GM21737 (cell line): ENCODE results near the gene CACNA1D.
"Not testable (repeated sequence)": the region's sequence is repeated elsewhere in the genome, so short reads cannot be mapped to it uniquely, and the experiment has no call there.

Experiments
- ATAC-seq: cut with Tn5 transposase; IDR thresholded peaks from one replicate; pipeline ENCODE4 v1.9.1; 2021; ENCODE audit warnings: mild to moderate bottlenecking, moderate library complexity; ENCODE audit not compliant: unreplicated experiment

CACNA1D gene

DNA sequence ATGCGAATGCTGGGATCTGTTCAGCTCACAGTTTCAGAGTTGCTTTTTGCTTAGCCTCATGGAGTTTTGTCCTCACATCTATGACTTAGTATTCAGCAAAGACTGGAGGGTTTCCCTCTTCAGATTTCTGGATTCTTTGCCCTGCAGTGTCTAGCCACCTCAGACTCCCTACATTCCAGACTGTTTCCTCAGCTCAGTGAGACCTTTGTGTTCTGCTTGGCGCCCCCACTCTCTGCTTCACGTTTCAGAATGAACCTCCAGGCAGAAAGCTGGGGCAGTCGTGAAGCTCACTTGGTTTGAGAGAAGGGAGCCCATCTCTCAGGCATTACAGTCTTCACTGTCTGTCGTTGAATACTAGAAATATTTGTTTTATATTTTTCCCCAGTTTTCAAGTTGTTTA lies 118.1 kb downstream of the CACNA1D start:
- no peak for ATAC-seq

DNA sequence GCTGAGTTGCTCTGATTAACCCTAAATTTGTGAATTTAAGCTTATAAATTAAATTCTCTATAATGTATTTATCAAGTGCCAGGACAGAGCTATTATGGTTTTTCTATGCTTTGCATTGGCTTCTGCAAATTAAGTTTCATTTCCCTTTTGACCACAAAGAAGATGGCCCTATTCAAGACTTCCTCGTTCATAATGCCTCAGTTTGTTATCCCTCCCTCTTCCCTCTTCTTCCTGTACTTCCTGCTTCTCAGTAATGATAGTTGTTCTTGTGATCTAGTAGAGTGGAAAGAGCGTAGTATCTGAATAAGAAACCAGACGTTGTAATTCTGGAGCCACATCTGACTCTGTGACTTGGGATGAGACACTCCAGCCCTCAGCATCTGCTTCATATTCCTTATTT lies 118.7 kb downstream of the CACNA1D start:
- no peak for ATAC-seq

DNA sequence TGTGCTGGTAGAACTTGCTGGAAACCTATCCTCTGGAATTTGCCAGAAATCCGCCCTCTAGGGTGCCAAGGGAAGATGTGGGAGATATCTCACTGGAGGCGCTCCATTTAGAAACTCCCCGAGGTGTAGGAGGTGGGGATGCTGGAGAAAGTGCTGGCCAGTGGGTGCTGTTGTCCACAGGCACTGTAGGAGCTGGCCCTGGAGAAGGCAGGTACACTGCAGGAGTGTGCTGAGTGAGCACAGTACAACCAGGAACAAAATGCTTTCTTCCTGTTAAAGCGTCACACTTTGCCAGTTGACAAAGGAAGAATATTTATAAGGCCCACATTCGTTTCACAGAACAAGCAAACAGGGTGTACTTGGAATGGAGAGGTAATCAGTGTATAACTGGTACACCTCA lies 119.9 kb downstream of the CACNA1D start:
- ATAC-seq = no peak

DNA sequence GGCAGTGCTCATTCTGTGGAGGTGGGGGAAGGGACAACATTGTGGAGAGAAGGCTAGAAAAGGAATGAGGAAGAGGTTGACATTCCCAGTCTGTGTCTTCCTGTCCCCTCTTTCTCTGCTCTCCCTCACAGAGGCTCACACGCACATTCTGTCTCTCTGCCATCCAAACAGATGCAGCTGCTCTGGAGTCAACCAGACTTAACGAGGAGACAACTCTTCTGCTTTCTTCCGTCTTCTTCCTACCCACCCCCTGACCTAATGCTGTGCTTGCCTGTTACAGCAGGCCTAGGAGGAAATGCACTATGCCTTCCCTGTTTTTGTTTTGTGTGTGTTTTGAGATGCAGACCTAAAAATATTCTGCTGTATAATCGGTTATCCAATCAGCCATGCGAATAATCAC lies 121.9 kb downstream of the CACNA1D start:
- no peak for ATAC-seq

DNA sequence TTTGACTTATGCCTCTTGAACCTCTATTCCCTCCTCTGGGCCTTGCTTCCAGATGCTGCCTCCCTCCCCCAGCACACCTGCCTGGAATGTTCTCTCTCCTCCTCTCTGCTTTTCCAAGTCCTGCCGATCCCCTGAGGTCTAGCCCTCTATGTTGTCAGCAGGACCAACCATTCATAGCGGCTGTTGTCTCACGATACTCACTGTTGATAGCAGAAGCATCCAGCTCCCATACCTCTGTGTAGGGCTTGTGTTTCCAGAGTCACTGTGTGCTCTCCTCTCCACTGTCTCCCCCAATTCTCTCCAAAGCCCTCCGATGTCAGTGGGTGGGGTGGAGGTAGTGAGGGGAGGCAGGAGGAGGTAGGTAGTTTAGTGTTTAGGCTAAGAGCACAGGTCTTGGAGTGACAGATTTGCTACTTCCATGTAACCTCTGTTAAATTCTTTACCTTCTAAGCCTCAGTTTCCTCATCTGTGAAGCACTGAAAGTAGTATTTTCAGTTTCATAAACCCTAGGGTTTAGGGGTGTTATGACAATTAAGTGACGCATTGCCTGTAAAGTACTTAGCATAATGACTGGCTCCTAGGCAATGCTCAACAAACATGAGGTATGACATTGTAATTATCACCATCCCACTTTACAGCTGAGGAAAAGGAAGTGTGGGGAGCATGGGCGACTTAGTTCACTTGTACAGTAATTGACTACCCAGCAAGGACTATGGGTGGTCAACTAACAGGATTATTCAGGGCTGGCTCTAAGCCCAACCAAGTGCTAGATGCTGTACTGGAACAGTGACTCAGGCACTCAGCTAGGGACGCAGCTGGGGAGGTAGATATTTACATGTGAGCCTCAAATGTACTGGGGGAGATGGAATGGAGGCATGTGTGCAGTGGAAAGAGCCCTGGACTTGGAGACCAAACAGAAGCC lies 122.8 kb downstream of the CACNA1D start:
- no peak for ATAC-seq

DNA sequence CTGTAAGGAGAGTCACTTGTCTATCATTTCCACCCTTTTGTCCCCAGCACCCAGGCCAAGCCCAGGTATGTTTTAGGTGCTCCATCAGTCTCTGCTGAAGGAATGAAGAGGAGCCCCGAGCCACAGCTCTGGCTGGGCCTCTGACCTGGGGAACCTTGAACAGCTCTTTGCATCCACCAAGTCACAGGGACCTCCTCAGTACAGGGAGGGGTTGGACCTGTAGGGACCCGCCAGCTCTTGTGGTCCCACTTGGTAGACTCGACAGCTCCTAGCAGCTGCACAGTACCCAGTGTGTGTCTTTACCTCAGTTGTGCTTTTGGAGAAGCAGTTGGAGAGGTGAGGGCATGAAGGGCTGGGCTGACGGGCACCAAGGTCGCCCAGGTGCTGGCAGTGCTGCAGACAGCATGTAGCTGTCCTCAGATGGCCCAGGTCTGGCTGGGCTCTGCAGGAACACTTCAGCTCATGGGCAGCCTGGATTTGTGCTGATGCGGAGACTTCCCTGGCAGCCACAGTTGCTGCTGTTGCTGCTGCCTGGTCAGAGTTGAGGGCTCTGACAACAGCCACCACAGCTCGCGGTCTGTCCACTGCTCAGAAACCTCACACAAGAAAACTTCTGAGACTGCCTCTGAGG lies 123.6 kb downstream of the CACNA1D start:
- no peak for ATAC-seq

DNA sequence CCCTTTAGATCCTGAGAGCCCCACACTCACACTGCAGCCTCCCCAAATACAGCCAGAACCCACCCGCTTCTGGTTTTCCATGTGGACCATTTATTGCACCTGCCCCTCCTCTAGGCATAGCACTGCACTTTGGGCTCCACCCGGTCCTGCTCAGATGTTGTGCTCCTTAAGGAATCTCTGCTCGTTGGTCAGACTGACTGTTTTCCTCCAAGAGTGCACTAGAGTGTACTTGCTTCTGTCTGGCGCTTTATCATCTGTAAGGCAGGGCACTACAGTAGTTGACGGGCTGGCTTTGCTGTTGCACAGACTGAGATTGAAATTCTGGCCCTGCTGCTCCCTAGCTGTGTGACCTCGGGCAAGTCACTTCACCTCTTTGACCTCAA lies 124.1 kb downstream of the CACNA1D start:
- no peak for ATAC-seq

DNA sequence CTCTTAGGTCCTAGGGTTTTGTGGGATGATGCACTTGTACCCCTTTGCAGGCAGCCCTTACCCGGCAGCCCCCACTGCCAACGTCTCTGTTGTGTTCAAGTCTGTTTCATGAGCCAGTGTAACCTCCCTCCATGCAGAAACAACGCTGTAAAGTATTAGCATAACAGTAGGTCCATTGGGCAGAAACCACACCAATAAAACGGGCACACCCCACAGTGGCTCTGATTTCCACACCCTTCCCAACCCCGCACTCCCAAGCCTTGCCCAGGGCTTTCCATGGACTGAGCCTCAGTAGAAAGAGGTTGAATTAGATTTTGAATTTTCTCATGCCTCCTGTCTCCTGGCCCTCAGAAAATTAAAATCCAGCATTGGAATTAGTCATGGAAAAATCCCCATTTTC lies 124.5 kb downstream of the CACNA1D start:
- no peak for ATAC-seq

DNA sequence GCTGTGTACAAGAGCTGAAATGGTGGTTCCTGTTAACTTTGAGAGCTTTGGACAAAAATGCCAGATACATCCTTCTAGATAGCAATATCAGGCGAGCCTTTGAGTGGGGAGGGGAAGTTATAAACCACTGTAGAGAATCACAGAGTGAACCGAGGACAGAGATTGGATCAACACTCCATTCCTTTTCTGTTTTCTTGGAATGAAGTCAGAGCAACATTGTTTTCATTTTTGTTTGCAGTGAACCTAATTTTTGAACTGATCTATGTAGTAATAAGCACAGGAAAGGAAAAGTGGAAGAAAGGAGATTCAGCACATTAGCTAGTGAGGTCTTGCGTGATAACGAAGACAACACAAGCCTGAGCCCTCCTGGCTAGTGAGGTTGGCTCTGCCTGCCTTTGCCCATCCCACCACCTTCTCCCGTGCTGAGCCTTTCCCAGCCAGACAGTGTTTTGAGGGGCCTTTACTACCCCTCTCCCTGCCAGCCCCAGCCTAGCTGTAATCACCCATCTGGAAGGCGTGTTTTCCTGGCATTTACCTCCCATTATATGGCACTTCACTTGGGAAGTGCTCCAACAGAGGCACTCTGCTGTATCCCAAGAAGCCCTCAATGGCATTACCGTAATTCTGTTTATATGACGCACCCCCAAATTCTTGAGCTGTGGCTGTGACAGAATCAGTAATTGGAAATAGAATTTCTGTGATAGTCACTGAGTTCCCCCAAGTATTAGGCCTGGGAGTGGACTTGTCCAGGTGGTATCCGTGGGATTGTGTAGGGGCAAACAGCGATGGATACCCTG lies 129.8 kb downstream of the CACNA1D start:
- ATAC-seq = no peak

DNA sequence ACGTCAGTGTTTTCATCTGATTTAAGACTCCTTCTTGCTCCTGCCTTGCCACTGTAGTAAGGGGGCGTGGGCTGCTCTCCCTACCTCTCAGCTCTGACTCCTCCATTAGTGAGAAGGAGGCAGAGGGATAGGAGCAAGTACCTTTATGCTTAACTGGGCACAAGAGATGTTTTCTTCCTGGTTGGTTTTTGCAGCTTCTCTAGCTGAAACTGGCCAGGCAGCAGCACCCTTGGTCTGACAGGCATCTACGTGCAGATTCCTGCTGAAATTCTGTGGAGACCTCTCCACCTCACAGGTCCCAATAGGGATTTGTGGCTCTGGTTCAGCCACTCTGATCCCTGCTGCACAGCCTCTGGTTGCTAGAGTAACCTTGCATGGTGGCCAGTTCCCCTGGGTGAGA lies 132.5 kb downstream of the CACNA1D start:
- ATAC-seq = no peak

DNA sequence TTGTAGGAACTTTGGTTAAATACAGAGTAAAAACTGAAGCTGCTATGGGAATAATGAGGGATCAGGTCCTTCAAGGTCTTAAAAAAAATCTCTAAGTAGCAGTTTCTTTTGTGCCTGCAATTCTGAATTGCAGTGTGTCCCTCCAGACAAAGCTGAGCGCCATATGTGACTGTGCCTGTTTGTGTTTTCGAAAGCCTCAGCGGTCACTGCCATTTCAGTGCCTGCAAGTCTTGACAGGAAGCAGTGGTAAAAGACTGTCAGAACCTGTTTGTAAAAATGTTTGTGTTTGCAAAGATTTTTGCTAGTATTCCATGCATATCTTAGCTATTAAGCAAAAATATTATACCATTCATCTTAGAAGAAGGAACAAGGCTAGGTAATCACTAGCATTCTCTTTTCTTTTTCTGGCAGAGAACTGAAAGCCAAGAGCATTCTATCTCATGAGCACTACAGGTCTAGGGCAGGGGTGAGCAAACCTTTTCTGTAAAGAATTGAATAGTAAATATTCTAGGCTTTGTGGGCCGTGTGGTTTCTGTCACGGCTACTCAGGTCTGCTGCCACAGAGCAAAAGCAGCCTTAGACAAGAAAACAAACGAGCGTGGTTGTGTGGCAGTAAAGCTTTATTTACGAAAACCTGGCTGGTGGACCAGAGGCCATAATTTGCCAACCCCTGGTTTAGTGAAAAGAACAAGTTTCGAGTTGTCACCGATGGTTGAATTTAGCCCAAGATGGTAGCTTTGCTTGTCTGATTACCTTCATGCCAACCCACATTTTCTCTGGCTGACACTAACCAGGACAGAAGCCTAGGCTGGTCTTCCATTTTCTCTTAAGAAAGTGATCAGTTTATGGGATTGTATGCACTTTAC lies 134.4 kb downstream of the CACNA1D start:
- no peak for ATAC-seq

DNA sequence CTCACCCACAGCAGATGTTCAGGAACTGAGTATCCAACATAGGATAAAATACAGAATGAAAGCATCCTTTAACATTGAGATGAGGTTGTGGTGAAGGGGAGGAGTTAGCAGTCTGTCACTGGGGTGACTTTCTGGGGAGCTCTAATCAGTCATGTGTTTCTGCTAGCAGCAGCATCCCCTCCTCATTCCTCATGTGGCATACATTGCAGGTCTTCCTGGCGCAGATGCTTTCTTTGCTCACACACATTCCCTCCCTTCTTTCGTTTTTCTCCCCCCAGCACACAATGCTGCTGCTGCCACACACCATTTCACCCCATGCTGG lies 135.0 kb downstream of the CACNA1D start:
- ATAC-seq = no peak

DNA sequence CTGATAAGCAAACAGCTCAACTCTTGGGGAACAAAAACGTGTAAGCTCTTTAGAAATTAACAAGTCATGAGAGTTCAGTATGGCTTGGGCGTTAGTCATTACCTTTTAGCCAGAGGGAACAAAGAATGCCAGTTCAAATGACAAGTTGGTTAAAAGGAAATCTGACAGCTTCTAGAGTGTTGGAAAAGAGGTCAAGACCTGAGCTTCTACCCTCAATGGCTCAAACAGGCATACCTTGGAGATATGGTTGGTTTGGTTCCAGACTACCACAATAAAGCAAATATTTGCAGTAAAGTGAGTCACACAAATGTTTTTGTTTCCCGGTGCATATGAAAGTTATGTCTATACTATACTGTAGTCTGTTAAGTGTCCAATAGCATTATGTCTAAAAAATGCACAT lies 136.1 kb downstream of the CACNA1D start:
- ATAC-seq = no peak

DNA sequence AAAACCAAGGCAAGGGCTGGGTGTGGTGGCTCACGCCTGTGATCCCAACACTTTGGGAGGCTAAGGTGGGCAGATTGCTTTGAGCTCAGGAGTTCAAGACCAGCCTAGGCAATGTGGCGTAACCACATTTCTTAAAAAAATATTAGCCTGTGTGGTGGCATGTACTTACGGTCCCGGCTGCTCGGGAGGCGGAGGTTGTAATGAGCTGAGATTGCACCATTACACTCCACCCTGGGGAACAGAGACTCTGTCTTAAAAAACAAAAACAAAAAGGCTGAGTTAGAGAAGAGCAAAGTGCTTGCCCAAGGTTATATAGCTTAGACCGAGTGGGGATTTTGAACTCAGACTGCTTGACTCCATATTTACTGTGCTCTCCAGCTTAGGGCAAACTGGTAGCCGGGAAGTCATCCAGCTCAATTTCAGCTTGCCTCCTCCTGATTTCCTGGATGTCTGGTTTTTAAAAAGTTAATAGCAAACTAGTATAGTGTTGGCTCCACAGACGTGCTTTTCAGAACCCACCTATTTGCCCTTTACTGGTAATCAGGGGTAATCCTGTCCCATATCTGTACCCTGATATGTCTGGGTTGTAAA lies 138.9 kb downstream of the CACNA1D start:
- ATAC-seq = no peak

DNA sequence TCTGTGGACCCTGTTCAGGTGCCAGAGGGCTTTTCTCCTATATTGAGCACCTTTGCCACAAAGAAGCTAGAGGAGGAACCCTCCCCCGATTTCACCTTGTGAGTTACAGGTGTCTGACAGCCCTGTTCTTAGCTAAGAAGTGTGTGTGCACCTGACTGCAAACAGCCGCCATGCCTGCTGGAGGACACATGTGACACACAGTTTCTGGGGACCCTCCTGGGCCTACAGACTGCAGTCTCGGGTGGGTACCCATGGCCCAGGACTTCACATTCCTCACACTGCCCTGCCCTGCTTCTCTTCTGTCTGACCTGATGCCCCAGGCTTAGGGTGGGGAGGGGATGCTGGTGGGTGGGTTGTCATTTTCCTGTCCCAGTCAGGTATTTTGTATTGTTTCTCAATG lies 140.6 kb downstream of the CACNA1D start:
- no peak for ATAC-seq

DNA sequence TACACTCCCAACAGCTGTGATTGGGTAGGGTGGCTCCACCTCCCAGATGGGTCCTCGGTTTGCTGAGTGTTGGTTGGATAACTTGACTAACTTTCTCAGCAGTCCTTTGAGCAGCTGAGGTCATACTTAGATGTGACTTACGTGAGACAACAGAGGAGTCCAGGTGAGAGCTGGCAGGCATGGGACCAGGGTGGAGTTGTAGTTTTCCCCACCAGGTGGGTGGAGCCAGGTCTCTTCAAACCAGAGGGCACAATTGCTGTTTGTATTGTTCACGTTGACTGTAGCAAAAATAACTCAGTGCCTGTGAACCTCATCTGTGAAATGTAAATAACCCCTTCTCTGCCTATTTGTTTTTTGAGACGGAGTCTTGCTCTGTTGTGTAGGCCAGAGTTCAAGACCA lies 144.4 kb downstream of the CACNA1D start:
- not testable (repeated sequence) for ATAC-seq

DNA sequence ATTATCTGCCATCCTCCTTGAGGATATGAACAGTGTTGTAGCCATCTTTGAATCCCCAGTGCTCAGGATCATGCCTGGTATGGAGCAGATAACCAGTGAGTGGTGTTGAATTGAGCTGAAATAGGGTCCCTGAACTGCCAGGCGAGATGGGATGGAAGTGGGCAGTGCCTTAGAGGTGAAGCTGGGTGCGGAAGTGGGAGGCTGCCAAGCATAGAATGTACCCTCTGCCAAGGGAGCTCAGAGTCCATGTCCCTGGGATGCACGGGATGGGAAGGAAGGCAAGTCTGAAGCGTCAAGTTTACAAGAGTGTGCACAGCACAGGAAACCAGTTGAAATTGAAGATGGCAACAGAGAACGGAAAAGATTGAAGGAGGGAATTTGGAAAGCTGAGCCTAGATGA lies 147.0 kb downstream of the CACNA1D start:
- ATAC-seq = no peak

DNA sequence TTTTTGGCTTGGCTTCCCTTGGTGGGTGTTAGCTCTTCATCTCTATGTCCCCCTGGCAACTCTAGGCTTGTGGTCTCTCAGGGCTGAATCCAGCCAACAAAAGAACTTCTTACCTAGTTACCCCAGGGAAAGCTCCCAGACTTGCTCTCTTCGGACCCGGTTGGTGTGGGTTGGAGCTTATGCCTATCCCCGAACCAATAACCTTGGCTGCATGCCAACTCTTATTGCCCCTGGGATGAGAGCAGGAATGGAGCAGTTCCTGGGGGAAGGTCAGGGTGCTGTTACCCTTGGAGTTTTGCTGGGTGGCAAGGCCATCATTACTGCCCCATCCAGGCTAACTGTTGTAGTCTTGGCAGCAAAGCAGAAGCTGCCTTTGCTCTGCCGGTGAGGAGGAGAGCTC lies 147.8 kb downstream of the CACNA1D start:
- ATAC-seq = no peak

DNA sequence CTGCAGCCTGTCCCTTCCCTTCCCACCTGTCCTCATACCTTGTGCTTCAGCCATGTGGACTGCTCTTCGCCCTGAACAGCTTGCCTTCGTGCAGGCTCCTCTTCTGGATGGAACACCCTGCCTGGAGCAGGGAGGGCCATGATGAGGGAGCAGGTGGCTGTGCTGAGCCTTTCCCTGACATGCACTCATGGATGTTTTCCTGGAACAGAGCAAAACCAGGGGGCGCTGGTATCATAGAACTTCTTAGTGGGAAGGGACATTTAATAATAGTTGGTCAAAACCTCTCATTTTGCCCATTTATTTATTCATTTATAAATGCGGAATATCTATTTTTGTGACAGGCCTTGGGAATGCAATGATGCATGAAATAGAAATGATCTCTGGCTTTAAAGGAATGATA lies 149.3 kb downstream of the CACNA1D start:
- no peak for ATAC-seq

DNA sequence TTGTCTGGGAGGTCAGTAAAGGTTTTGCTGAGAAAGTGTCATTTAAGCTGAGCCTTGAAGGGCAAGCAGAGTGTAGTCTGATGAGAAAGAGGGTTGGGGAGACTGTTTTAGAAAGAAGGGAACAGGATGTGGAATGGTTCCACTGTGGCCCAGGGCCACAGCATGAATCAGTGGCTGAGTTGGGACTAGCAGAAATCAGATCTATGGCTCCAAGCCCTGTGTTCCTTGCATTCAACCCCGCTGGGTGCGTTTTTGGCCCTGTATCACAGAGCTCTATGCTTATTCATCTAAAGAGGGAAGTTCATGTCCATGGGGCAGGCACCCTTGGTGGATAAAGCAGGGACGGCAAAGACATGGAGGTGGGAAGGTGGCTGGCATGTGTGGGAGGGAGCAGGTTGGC lies 151.3 kb downstream of the CACNA1D start:
- no peak for ATAC-seq

DNA sequence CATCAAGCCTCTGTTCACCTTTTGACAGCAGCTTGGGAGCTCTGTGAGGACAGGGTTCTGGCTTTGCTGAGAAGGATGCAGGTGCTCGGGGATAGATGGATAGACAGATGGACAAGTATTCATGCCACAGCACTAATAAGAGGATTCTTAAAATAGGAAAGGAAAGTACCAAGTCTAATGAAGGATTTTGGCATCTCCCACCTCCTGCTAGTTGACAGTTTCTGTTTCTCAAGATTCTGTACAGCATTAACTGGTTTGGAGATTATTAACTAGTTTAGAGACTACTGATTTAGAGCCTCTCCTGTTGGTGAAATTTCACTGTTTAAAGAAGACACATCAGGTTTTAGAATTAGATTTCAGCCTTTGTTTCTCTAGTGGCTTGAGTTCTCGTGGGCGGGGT lies 152.3 kb downstream of the CACNA1D start:
- peak; percentile 53 for ATAC-seq
